SKM-1 (cell line): Measurements from ENCODE around the gene VWA5B1.

Source experiments
- DNase-seq: peaks from one replicate; lab custom pipeline; 2025; ENCODE audit not compliant: unreplicated experiment; lab: John Stamatoyannopoulos, UW

The VWA5B1 gene

GRCh38 chr1:20322081-20322824 is 31.6 kb downstream of the VWA5B1 start:
- no peak for DNase-seq

GRCh38 chr1:20322825-20323612 is 32.3 kb downstream of the VWA5B1 start:
- no peak for DNase-seq

- DNase-seq: no peak
Observed at GRCh38 chr1:20323613-20323920, 32.9 kb downstream of the VWA5B1 start.

GRCh38 chr1:20324704-20325406 is 34.2 kb downstream of the VWA5B1 start:
- no peak for DNase-seq

GRCh38 chr1:20325407-20325843 is 34.8 kb downstream of the VWA5B1 start:
- no peak for DNase-seq

- DNase-seq: no peak
Observed at GRCh38 chr1:20325844-20326420, 35.3 kb downstream of the VWA5B1 start.

- DNase-seq: no peak
Observed at GRCh38 chr1:20327467-20327866, 36.8 kb downstream of the VWA5B1 start.

- no peak for DNase-seq
Observed at GRCh38 chr1:20328201-20328600, 37.5 kb downstream of the VWA5B1 start.

GRCh38 chr1:20329793-20330542 is 39.3 kb downstream of the VWA5B1 start:
- DNase-seq: no peak

- no peak for DNase-seq
Observed at GRCh38 chr1:20334103-20334502, 43.4 kb downstream of the VWA5B1 start.

- no peak for DNase-seq
Observed at GRCh38 chr1:20336105-20336605, 45.5 kb downstream of the VWA5B1 start.

GRCh38 chr1:20337581-20337980 is 46.9 kb downstream of the VWA5B1 start:
- no peak for DNase-seq

GRCh38 chr1:20339811-20340457 is 49.3 kb downstream of the VWA5B1 start:
- DNase-seq: no peak

GRCh38 chr1:20342294-20343148 is 51.8 kb downstream of the VWA5B1 start:
- DNase-seq: no peak

GRCh38 chr1:20343149-20343937 is 52.7 kb downstream of the VWA5B1 start:
- DNase-seq: no peak

GRCh38 chr1:20343938-20344302 is 53.2 kb downstream of the VWA5B1 start:
- DNase-seq: no peak

- DNase-seq: no peak
Observed at GRCh38 chr1:20344738-20345137, 54.1 kb downstream of the VWA5B1 start.

GRCh38 chr1:20345419-20345818 is 54.7 kb downstream of the VWA5B1 start:
- no peak for DNase-seq
